Liver (tissue), 9 donors: ENCODE data around the gene SIGLEC1. TPM values are rescaled to one million over a fixed set of nuclear protein-coding genes. Genes with fewer than 3 reads are reported as not detected.

ENCODE experiments used
- DNase-seq: peaks from one replicate; pipeline ENCODE4 v3.0.0-alpha.2; 2017; ENCODE audit warnings: low spot score
- H3K27ac ChIP-seq, 2 donors: one replicate each; pipeline ENCODE4 v1.7.0; 2013; ENCODE audit warnings: inconsistent platforms in 2 of 2, low read length in 2 of 2, control low read depth in 1 of 2, low read depth in 1 of 2, mild to moderate bottlenecking in 1 of 2
- H3K27me3 ChIP-seq, 4 donors: one replicate each; pipeline versions ENCODE4 v1.6.1 to v1.7.0; 2013; ENCODE audit warnings: low read length in 3 of 4, inconsistent platforms in 1 of 4, mild to moderate bottlenecking in 1 of 4, moderate library complexity in 1 of 4; ENCODE audit not compliant: control insufficient read depth in 4 of 4, insufficient read depth in 4 of 4
- H3K36me3 ChIP-seq, 4 donors: one replicate each; pipeline versions ENCODE4 v1.6.1 to v1.7.0; 2013; ENCODE audit warnings: low read length in 3 of 4, mild to moderate bottlenecking in 3 of 4, low read depth in 1 of 4, moderate library complexity in 1 of 4; ENCODE audit not compliant: control insufficient read depth in 4 of 4, insufficient read depth in 3 of 4
- H3K4me1 ChIP-seq, 4 donors: one replicate each; pipeline versions ENCODE4 v1.6.1 to v1.7.0; 2013; ENCODE audit warnings: low read length in 3 of 4, mild to moderate bottlenecking in 3 of 4, moderate library complexity in 1 of 4; ENCODE audit not compliant: control insufficient read depth in 4 of 4, insufficient read depth in 4 of 4
- H3K4me3 ChIP-seq, 3 donors: one replicate each; pipeline versions ENCODE4 v1.6.1 to v1.7.0; 2013; ENCODE audit warnings: low read length in 3 of 3, control low read depth in 1 of 3, low read depth in 1 of 3, mild to moderate bottlenecking in 1 of 3
- H3K9ac ChIP-seq, 2 donors: one replicate each; pipeline ENCODE4 v1.7.0; 2013; ENCODE audit warnings: low read length in 2 of 2, mild to moderate bottlenecking in 2 of 2, moderate library complexity in 2 of 2, control low read depth in 1 of 2, low read depth in 1 of 2
- H3K9me3 ChIP-seq, 4 donors: one replicate each; pipeline versions ENCODE4 v1.6.1 to v1.7.0; 2013; ENCODE audit warnings: low read length in 3 of 4; ENCODE audit not compliant: control insufficient read depth in 4 of 4
- EGR1 ChIP-seq, 2 donors: IDR thresholded peaks; 2 replicates each; pipeline ENCODE4 v1.6.1; 2016 to 2018; ENCODE audit warnings: antibody characterized with exemption in 2 of 2, low read depth in 2 of 2
- FOXA1 ChIP-seq: IDR thresholded peaks from 2 replicates; pipeline ENCODE4 v1.6.1; 2016; ENCODE audit warnings: antibody characterized with exemption
- GABPA ChIP-seq, 2 donors: IDR thresholded peaks in 1 of 2; conservative IDR thresholded peaks in 1 of 2; 2 replicates each; pipeline ENCODE4 v1.6.1; 2016; ENCODE audit warnings: antibody characterized with exemption in 2 of 2, mild to moderate bottlenecking in 1 of 2, moderate library complexity in 1 of 2
- HNF4A ChIP-seq, 2 donors: conservative IDR thresholded peaks; 2 replicates each; pipeline ENCODE4 v1.6.1; 2016; ENCODE audit warnings: antibody characterized with exemption in 2 of 2, mild to moderate bottlenecking in 2 of 2
- HNF4G ChIP-seq: IDR thresholded peaks from 2 replicates; pipeline ENCODE4 v1.6.1; 2016; ENCODE audit warnings: antibody characterized with exemption
- JUND ChIP-seq, 2 donors: IDR thresholded peaks; 2 replicates each; pipeline ENCODE4 v1.6.1; 2016; ENCODE audit warnings: antibody characterized with exemption in 2 of 2
- RAD21 ChIP-seq, 2 donors: IDR thresholded peaks; 2 replicates each; pipeline ENCODE4 v1.6.1; 2016; ENCODE audit warnings: antibody characterized with exemption in 2 of 2, mild to moderate bottlenecking in 2 of 2
- RXRA ChIP-seq, 2 donors: IDR thresholded peaks; 2 replicates each; pipeline ENCODE4 v1.6.1; 2017 to 2018; ENCODE audit warnings: antibody characterized with exemption in 2 of 2, mild to moderate bottlenecking in 1 of 2
- TAF1 ChIP-seq: conservative IDR thresholded peaks from 2 replicates; pipeline ENCODE4 v1.6.1; 2016; ENCODE audit warnings: antibody characterized with exemption, mild to moderate bottlenecking
- WGBS: extraction: QIAGEN DNeasy Blood & Tissue Kit; methylation state at CpG from one replicate; pipeline ENCODE4 v1.1.7; 2013; 5-methylcytosine and 5-hydroxymethylcytosine counted together
- polyA plus RNA-seq, 2 donors: library from polyadenylated mRNA; stranded (reverse) in 1 of 2; unstranded in 1 of 2; fragments of 200-250 nt in 1 of 2; fragments of >200 nt in 1 of 2; fragmentation: Nextera tagmentation in 1 of 2; extraction: Ambion mirVana in 1 of 2; gene quantifications; one replicate each; pipeline versions ENCODE4 v1.2.1 to v1.2.3, GENCODE V29; 2013 to 2015
- total RNA-seq, 2 donors: library from RNA; depleted of rRNA; stranded (reverse); fragments of >200 nt; gene quantifications; one replicate each; pipeline ENCODE4 v1.2.3, GENCODE V29; 2014
- TF ChIP-seq, protein P1 (sequence below): IDR thresholded peaks from 2 replicates; pipeline ENCODE4 v1.6.1; 2016; ENCODE audit warnings: antibody characterized with exemption
- TF ChIP-seq, protein P2 (sequence below): IDR thresholded peaks from 2 replicates; pipeline ENCODE4 v1.6.1; 2016; ENCODE audit warnings: antibody characterized with exemption, mild to moderate bottlenecking
- donor health status: healthy.
- donor health status: healthy.
- donor health status: healthy.
- donor health status: healthy.
- donor health status: healthy.

SIGLEC1 gene
- total and polyA plus RNA-seq, 4 donors: 2.3 to 7.8 (median 7.1) TPM

DNA sequence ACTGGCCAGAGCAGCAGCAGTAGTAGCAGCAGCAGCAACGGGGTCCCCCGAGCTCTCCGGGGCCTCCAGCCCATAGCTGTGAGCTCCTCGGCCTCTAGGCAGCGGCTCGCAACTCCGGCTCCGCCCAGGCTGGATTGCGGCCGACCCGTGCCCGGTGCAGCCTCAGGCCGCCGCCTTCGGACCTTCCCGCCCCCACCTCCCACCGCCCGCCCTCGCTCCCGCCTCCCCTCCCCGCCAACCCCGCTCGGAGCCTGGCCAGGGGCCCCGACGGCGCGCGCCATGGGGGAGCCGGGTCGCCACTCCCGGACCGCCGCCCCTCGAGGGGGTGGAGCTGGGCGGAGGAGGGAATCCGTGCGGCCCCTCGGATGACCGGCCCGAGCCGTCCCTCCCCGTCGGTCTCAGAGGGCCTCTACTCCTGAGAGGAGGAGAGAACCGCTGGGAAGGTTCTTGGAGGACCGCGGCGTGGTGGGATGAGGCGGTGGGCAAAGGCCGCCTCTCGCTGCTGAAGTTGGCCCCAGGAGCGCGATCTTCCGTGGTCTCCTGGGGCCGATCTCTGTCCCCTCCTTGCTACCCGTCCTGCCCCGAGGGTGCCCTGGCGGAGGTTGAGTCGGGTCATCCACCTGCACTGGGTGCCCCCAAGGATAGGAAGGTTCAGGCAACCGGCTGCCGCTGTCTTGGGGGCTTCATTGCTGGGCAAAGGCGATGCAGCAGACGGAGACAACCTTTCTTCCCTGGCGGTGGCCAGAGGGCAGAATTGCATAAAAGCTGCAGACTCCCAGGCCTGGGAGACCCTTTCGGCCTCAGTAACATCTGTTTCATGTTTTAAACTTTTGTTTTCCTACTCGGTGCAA is 30.2 kb downstream of the SIGLEC1 start, which contains the start of gene ADAM33:
Gene ADAM33, minus strand, starts transcription at position 80 of the 851 bp plus-strand sequence. Its CDS starts 6 bp downstream, at position 74.
- TF ChIP-seq FOXA1 (no peak), JUND (IDR thresholded peaks at IDR 0.05) (no peak)
- TF ChIP-seq, protein P1, sequence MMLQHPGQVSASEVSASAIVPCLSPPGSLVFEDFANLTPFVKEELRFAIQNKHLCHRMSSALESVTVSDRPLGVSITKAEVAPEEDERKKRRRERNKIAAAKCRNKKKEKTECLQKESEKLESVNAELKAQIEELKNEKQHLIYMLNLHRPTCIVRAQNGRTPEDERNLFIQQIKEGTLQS: no peak
- Histone ChIP-seq H3K4me3 (peak within 1 kb of the TSS in 1 of 3 donors; percentile 54), H3K4me1 (peaks cover 0 to 8% (median 5%) of the 10 kb centered on the region in 4 donors), H3K9me3 (no peaks in the 10 kb centered on the region), H3K27me3 (peaks cover 0 to 4% (median 4%) of the 10 kb centered on the region in 4 donors), H3K9ac (no peak within 1 kb of the TSS), H3K27ac (no peak within 1 kb of the TSS), H3K36me3 (no peaks in the 10 kb centered on the region)
- WGBS: 10% methylated on average over 65 of the region's 65 CpGs
- DNase-seq: no peak

DNA sequence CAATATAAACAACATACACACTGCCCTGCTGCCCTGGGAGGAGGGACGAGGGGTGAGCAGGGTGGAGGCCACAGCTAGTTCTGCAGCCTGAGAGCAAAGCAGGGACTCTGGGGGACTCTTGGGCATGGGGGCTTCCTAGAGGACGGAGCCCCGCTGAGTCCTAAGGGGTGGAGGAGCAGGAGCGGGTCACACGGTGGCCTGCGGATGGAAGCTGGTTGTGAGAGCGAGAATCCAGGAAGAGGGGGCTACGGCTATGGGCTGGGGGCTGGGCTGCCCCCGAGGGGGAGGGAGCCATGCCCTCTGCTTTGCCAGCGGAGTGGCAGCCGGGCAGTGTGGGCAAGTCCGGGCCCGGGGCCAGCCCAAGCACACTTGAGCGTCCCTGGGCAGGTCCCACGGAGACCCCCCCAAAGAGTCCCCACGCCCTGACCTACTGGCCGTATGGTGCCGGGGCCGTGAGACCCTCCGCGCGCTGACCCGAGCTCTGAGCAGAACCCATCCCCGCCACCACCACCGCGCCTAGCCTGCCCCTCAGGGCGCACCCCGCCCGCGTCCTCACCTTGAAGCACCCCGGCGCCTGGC is 31.0 kb downstream of the SIGLEC1 start:
- 15% methylated on average over 32 of the region's 32 CpGs for WGBS
- H3K9me3 ChIP-seq: no peaks in the 10 kb centered on the region
- DNase-seq: no peak
- TF ChIP-seq, protein P2, sequence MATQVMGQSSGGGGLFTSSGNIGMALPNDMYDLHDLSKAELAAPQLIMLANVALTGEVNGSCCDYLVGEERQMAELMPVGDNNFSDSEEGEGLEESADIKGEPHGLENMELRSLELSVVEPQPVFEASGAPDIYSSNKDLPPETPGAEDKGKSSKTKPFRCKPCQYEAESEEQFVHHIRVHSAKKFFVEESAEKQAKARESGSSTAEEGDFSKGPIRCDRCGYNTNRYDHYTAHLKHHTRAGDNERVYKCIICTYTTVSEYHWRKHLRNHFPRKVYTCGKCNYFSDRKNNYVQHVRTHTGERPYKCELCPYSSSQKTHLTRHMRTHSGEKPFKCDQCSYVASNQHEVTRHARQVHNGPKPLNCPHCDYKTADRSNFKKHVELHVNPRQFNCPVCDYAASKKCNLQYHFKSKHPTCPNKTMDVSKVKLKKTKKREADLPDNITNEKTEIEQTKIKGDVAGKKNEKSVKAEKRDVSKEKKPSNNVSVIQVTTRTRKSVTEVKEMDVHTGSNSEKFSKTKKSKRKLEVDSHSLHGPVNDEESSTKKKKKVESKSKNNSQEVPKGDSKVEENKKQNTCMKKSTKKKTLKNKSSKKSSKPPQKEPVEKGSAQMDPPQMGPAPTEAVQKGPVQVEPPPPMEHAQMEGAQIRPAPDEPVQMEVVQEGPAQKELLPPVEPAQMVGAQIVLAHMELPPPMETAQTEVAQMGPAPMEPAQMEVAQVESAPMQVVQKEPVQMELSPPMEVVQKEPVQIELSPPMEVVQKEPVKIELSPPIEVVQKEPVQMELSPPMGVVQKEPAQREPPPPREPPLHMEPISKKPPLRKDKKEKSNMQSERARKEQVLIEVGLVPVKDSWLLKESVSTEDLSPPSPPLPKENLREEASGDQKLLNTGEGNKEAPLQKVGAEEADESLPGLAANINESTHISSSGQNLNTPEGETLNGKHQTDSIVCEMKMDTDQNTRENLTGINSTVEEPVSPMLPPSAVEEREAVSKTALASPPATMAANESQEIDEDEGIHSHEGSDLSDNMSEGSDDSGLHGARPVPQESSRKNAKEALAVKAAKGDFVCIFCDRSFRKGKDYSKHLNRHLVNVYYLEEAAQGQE: no peak
- TF ChIP-seq TAF1 (no peak), RAD21 (IDR thresholded peaks at IDR 0.05) (no peak), GABPA (IDR thresholded peaks at IDR 0.05 in 1 of 2, conservative IDR thresholded peaks at IDR 0.05 in 1 of 2) (no peak), HNF4A (conservative IDR thresholded peaks at IDR 0.05) (no peak), RXRA (IDR thresholded peaks at IDR 0.05) (no peak), HNF4G (no peak), EGR1 (IDR thresholded peaks at IDR 0.05; ENCODE audit: low read depth in 2 of 2) (no peak)
- TF ChIP-seq, protein P1: no peak
- H3K27me3 ChIP-seq: peaks cover 0 to 4% (median 4%) of the 10 kb centered on the region in 4 donors
- H3K4me3 ChIP-seq: peak overlapping the region in 1 of 3 donors; percentile 54
- H3K36me3 ChIP-seq: no peaks in the 10 kb centered on the region
- no peak overlapping the region for H3K9ac ChIP-seq
- H3K4me1 ChIP-seq: peaks cover 0 to 11% (median 5%) of the 10 kb centered on the region in 4 donors
- H3K27ac ChIP-seq: no peak overlapping the region
